Measurements from ENCODE around the gene LYVE1. TPM values are rescaled to one million over a fixed set of nuclear protein-coding genes. Genes with fewer than 3 reads are reported as not detected.

LYVE1 gene
- total and polyA plus RNA-seq, 4 donors: 12.5 to 56.5 (median 31.3) TPM

GRCh38 chr11:10544491-10545465, 23.7 kb downstream of the LYVE1 start:
- Histone ChIP-seq H3K36me3 (ENCODE audit: control insufficient read depth, insufficient read depth, low read length) (peaks cover 3% of the 10 kb centered on the region), H3K9me3 (ENCODE audit: control insufficient read depth, insufficient read depth, low read length) (no peaks in the 10 kb centered on the region), H3K4me3 (ENCODE audit: low read depth, low read length) (no peak overlapping the region), H3K4me1 (ENCODE audit: control insufficient read depth, insufficient read depth, low read length) (peaks cover 5% of the 10 kb centered on the region), H3K27ac (ENCODE audit: low read depth, low read length) (no peak overlapping the region), H3K27me3 (ENCODE audit: control insufficient read depth, insufficient read depth, low read length) (no peaks in the 10 kb centered on the region)
- no peak for DNase-seq (ENCODE audit: low read depth in 4 of 6, low spot score in 6 of 6)
- WGBS (ENCODE audit: insufficient coverage): 82% methylated on average over 6 of the region's 7 CpGs

- no peaks in the 10 kb centered on the region for H3K9me3 ChIP-seq (ENCODE audit: control insufficient read depth, insufficient read depth, low read length)
- peaks cover 5% of the 10 kb centered on the region for H3K4me1 ChIP-seq (ENCODE audit: control insufficient read depth, insufficient read depth, low read length)
- no peak overlapping the region for H3K27ac ChIP-seq (ENCODE audit: low read depth, low read length)
- no peaks in the 10 kb centered on the region for H3K27me3 ChIP-seq (ENCODE audit: control insufficient read depth, insufficient read depth, low read length)
- peaks cover 3% of the 10 kb centered on the region for H3K36me3 ChIP-seq (ENCODE audit: control insufficient read depth, insufficient read depth, low read length)
- no peak overlapping the region for H3K4me3 ChIP-seq (ENCODE audit: low read depth, low read length)
- WGBS (ENCODE audit: insufficient coverage): 98% methylated on average over 13 of the region's 14 CpGs
- no peak for DNase-seq (ENCODE audit: low read depth in 4 of 6, low spot score in 6 of 6)
Observed at GRCh38 chr11:10543782-10544181, 24.7 kb downstream of the LYVE1 start.

GRCh38 chr11:10542776-10543175, 25.7 kb downstream of the LYVE1 start:
- Histone ChIP-seq H3K9me3 (ENCODE audit: control insufficient read depth, insufficient read depth, low read length) (no peaks in the 10 kb centered on the region), H3K4me1 (ENCODE audit: control insufficient read depth, insufficient read depth, low read length) (peaks cover 5% of the 10 kb centered on the region), H3K4me3 (ENCODE audit: low read depth, low read length) (no peak overlapping the region), H3K36me3 (ENCODE audit: control insufficient read depth, insufficient read depth, low read length) (peaks cover 3% of the 10 kb centered on the region), H3K27ac (ENCODE audit: low read depth, low read length) (no peak overlapping the region), H3K27me3 (ENCODE audit: control insufficient read depth, insufficient read depth, low read length) (no peaks in the 10 kb centered on the region)
- 100% methylated on average over 2 of the region's 3 CpGs for WGBS (ENCODE audit: insufficient coverage)
- no peak for DNase-seq (ENCODE audit: low read depth in 4 of 6, low spot score in 6 of 6)

GRCh38 chr11:10541561-10541930, 26.9 kb downstream of the LYVE1 start:
- DNase-seq (ENCODE audit: low read depth in 4 of 6, low spot score in 6 of 6): peak in 3 of 6 donors; percentile 4 to 59 (median 6)
- Histone ChIP-seq H3K4me1 (ENCODE audit: control insufficient read depth, insufficient read depth, low read length) (peaks cover 5% of the 10 kb centered on the region), H3K27me3 (ENCODE audit: control insufficient read depth, insufficient read depth, low read length) (no peaks in the 10 kb centered on the region), H3K36me3 (ENCODE audit: control insufficient read depth, insufficient read depth, low read length) (peaks cover 3% of the 10 kb centered on the region), H3K27ac (ENCODE audit: low read depth, low read length) (peak overlapping the region; percentile 61), H3K9me3 (ENCODE audit: control insufficient read depth, insufficient read depth, low read length) (no peaks in the 10 kb centered on the region), H3K4me3 (ENCODE audit: low read depth, low read length) (peak overlapping the region; percentile 92)
- 42% methylated on average over 5 of the region's 5 CpGs for WGBS (ENCODE audit: insufficient coverage)

GRCh38 chr11:10540915-10541560, 27.4 kb downstream of the LYVE1 start, which contains the start of gene RNF141:
TSS of gene RNF141 (minus strand) at chr11:10541187. CDS start at chr11:10534158, 7,029 bp downstream.
- Histone ChIP-seq H3K36me3 (ENCODE audit: control insufficient read depth, insufficient read depth, low read length) (peaks cover 3% of the 10 kb centered on the region), H3K27me3 (ENCODE audit: control insufficient read depth, insufficient read depth, low read length) (no peaks in the 10 kb centered on the region), H3K27ac (ENCODE audit: low read depth, low read length) (peak within 1 kb of the TSS; percentile 78), H3K4me1 (ENCODE audit: control insufficient read depth, insufficient read depth, low read length) (peaks cover 5% of the 10 kb centered on the region), H3K9me3 (ENCODE audit: control insufficient read depth, insufficient read depth, low read length) (no peaks in the 10 kb centered on the region), H3K4me3 (ENCODE audit: low read depth, low read length) (peak within 1 kb of the TSS; percentile 92)
- WGBS (ENCODE audit: insufficient coverage): 0% methylated on average over 54 of the region's 54 CpGs
- DNase-seq (ENCODE audit: low read depth in 4 of 6, low spot score in 6 of 6): peak; percentile 83 to 97 (median 88)

GRCh38 chr11:10540546-10540914, 27.9 kb downstream of the LYVE1 start:
- DNase-seq (ENCODE audit: low read depth in 4 of 6, low spot score in 6 of 6): peak in 5 of 6 donors; percentile 5 to 76 (median 17)
- Histone ChIP-seq H3K36me3 (ENCODE audit: control insufficient read depth, insufficient read depth, low read length) (peaks cover 3% of the 10 kb centered on the region), H3K4me1 (ENCODE audit: control insufficient read depth, insufficient read depth, low read length) (peaks cover 5% of the 10 kb centered on the region), H3K4me3 (ENCODE audit: low read depth, low read length) (peak overlapping the region; percentile 92), H3K27me3 (ENCODE audit: control insufficient read depth, insufficient read depth, low read length) (no peaks in the 10 kb centered on the region), H3K9me3 (ENCODE audit: control insufficient read depth, insufficient read depth, low read length) (no peaks in the 10 kb centered on the region), H3K27ac (ENCODE audit: low read depth, low read length) (peak overlapping the region; percentile 78)
- 0% methylated on average over 19 of the region's 25 CpGs for WGBS (ENCODE audit: insufficient coverage)

GRCh38 chr11:10539339-10539738, 29.1 kb downstream of the LYVE1 start:
- peaks cover 5% of the 10 kb centered on the region for H3K4me1 ChIP-seq (ENCODE audit: control insufficient read depth, insufficient read depth, low read length)
- H3K27ac ChIP-seq (ENCODE audit: low read depth, low read length): no peak overlapping the region
- H3K27me3 ChIP-seq (ENCODE audit: control insufficient read depth, insufficient read depth, low read length): no peaks in the 10 kb centered on the region
- no peak overlapping the region for H3K4me3 ChIP-seq (ENCODE audit: low read depth, low read length)
- DNase-seq (ENCODE audit: low read depth in 4 of 6, low spot score in 6 of 6): no peak
- H3K36me3 ChIP-seq (ENCODE audit: control insufficient read depth, insufficient read depth, low read length): no peaks in the 10 kb centered on the region
- H3K9me3 ChIP-seq (ENCODE audit: control insufficient read depth, insufficient read depth, low read length): no peaks in the 10 kb centered on the region

GRCh38 chr11:10538924-10539323, 29.5 kb downstream of the LYVE1 start:
- no CpG with 5 or more reads among the region's 1 CpG for WGBS (ENCODE audit: insufficient coverage)

GRCh38 chr11:10537600-10537999, 30.9 kb downstream of the LYVE1 start:
- Histone ChIP-seq H3K27ac (ENCODE audit: low read depth, low read length) (no peak overlapping the region), H3K36me3 (ENCODE audit: control insufficient read depth, insufficient read depth, low read length) (no peaks in the 10 kb centered on the region)

More at GRCh38 chr11:10538924-10539323, 29.5 kb downstream of the LYVE1 start:
- no peaks in the 10 kb centered on the region for H3K9me3 ChIP-seq (ENCODE audit: control insufficient read depth, insufficient read depth, low read length)
- H3K4me1 ChIP-seq (ENCODE audit: control insufficient read depth, insufficient read depth, low read length): peaks cover 5% of the 10 kb centered on the region
- no peaks in the 10 kb centered on the region for H3K27me3 ChIP-seq (ENCODE audit: control insufficient read depth, insufficient read depth, low read length)
- no peak for DNase-seq (ENCODE audit: low read depth in 4 of 6, low spot score in 6 of 6)
- no peaks in the 10 kb centered on the region for H3K36me3 ChIP-seq (ENCODE audit: control insufficient read depth, insufficient read depth, low read length)
- no peak overlapping the region for H3K27ac ChIP-seq (ENCODE audit: low read depth, low read length)
- H3K4me3 ChIP-seq (ENCODE audit: low read depth, low read length): no peak overlapping the region

More at GRCh38 chr11:10537600-10537999, 30.9 kb downstream of the LYVE1 start:
- DNase-seq (ENCODE audit: low read depth in 4 of 6, low spot score in 6 of 6): no peak
- no peaks in the 10 kb centered on the region for H3K27me3 ChIP-seq (ENCODE audit: control insufficient read depth, insufficient read depth, low read length)
- peaks cover 5% of the 10 kb centered on the region for H3K4me1 ChIP-seq (ENCODE audit: control insufficient read depth, insufficient read depth, low read length)
- no peaks in the 10 kb centered on the region for H3K9me3 ChIP-seq (ENCODE audit: control insufficient read depth, insufficient read depth, low read length)
- no peak overlapping the region for H3K4me3 ChIP-seq (ENCODE audit: low read depth, low read length)
